PC-3 (cell line): ENCODE measurements around the gene PCDH20. TPM values are rescaled to one million over a fixed set of nuclear protein-coding genes. Genes with fewer than 3 reads are reported as not detected.

Source experiments
- ATAC-seq: fragments of 200-7000 bp; cut with Tn5 transposase; 2 replicates; pipeline ENCODE4 v1.9.1; 2020; ENCODE audit warnings: mild to moderate bottlenecking, moderate library complexity
- BruUV-seq: library from RNA; stranded (reverse); fragments of 400-500 nt; replicated peaks from 2 replicates; lab custom pipeline; 2021; lab: Mats Ljungman, UMichigan
- CTCF ChIA-PET: fragments of 300-600 bp; sonication (Branson Sonifier 250); formaldehyde crosslinking; loops from one replicate; lab custom pipeline; 2022; ENCODE audit warnings: antibody characterized with exemption; lab: Charles Lee
- POLR2A ChIA-PET: fragments of 300-600 bp; sonication (Branson Sonifier 250); formaldehyde crosslinking; loops from one replicate; lab custom pipeline; 2022; ENCODE audit warnings: antibody characterized with exemption; ENCODE audit not compliant: unreplicated experiment; lab: Charles Lee
- DNase-seq: peaks from one replicate; pipeline ENCODE4 v3.0.0-alpha.2; 2015
- H2AFZ ChIP-seq: fragments of 300-600 bp; sonication (generic); 2 replicates; pipeline ENCODE4 v1.6.0; 2016; ENCODE audit warnings: antibody characterized with exemption, low read length
- H3F3A ChIP-seq: fragments of 300-600 bp; sonication (generic); one replicate; pipeline ENCODE4 v1.6.0; 2017; ENCODE audit warnings: antibody characterized with exemption, low read length, control low read depth, mild to moderate bottlenecking; ENCODE audit not compliant: unreplicated experiment
- H3K27ac ChIP-seq: fragments of 300-600 bp; sonication (generic); 2 replicates; pipeline ENCODE4 v1.5.1; 2016; ENCODE audit warnings: mild to moderate bottlenecking, low read length
- H3K27me3 ChIP-seq: fragments of 300-600 bp; sonication (generic); 2 replicates; pipeline ENCODE4 v1.6.1; 2016; ENCODE audit warnings: low read length, mixed read lengths
- H3K36me3 ChIP-seq: fragments of 300-600 bp; sonication (generic); 2 replicates; pipeline ENCODE4 v1.6.1; 2016; ENCODE audit warnings: low read depth, mixed run types, low read length, mixed read lengths
- H3K4me1 ChIP-seq: fragments of 300-600 bp; sonication (generic); 2 replicates; pipeline ENCODE4 v1.5.1; 2016; ENCODE audit warnings: low read length; ENCODE audit not compliant: insufficient read depth
- H3K4me2 ChIP-seq: fragments of 300-600 bp; sonication (generic); 2 replicates; pipeline ENCODE4 v1.6.0; 2016; ENCODE audit warnings: low read length
- H3K4me3 ChIP-seq: fragments of 300-600 bp; sonication (generic); 2 replicates; pipeline ENCODE4 v1.5.1; 2016; ENCODE audit warnings: mild to moderate bottlenecking, low read length, mixed read lengths
- H3K79me2 ChIP-seq: fragments of 300-600 bp; sonication (generic); 2 replicates; pipeline ENCODE4 v1.6.1; 2017; ENCODE audit warnings: low read length, mixed read lengths
- H3K9ac ChIP-seq: fragments of 300-600 bp; sonication (generic); 2 replicates; pipeline ENCODE4 v1.6.0; 2016; ENCODE audit warnings: mild to moderate bottlenecking, low read length
- H3K9me2 ChIP-seq: fragments of 300-600 bp; sonication (generic); replicated peaks from 2 replicates; pipeline ENCODE4 v1.6.1; 2016; ENCODE audit warnings: mixed run types, low read length, mixed read lengths
- H3K9me3 ChIP-seq: fragments of 300-600 bp; sonication (generic); 2 replicates; pipeline ENCODE4 v1.6.1; 2016; ENCODE audit warnings: low read length, mixed read lengths
- H4K20me1 ChIP-seq: fragments of 300-600 bp; sonication (generic); 2 replicates; pipeline ENCODE4 v1.6.1; 2016; ENCODE audit warnings: low read length, mixed read lengths
- EZH2 ChIP-seq: fragments of 300-600 bp; sonication (generic); IDR thresholded peaks from one replicate; pipeline ENCODE4 v1.6.1; 2017; ENCODE audit warnings: antibody characterized with exemption, mild to moderate bottlenecking, low read length; ENCODE audit not compliant: unreplicated experiment
- EZH2phosphoT487 ChIP-seq: fragments of 300-600 bp; sonication (generic); IDR thresholded peaks from 2 replicates; pipeline ENCODE4 v1.6.1; 2018; ENCODE audit warnings: mild to moderate bottlenecking, antibody characterized with exemption, low read length, borderline replicate concordance
- intact Hi-C: fragments of 100-400 bp; cut with micrococcal nuclease; formaldehyde crosslinking; loops from 2 replicates; pipeline ENCODE4 v1.9.0; 2023
- total RNA-seq: library from RNA; depleted of rRNA; stranded (reverse); fragments of >200 nt; gene quantifications from 2 replicates; pipeline ENCODE4 v1.2.3, GENCODE V29; 2014
- TF ChIP-seq, protein P1 (sequence below): fragments of 300-600 bp; sonication (generic); conservative IDR thresholded peaks from 2 replicates; pipeline ENCODE4 v1.5.1; 2017; ENCODE audit warnings: antibody characterized with exemption, low read depth, mild to moderate bottlenecking, low read length

PCDH20 gene
- total RNA-seq, 1 experiment from 2014 or later = 0.62 TPM

DNA sequence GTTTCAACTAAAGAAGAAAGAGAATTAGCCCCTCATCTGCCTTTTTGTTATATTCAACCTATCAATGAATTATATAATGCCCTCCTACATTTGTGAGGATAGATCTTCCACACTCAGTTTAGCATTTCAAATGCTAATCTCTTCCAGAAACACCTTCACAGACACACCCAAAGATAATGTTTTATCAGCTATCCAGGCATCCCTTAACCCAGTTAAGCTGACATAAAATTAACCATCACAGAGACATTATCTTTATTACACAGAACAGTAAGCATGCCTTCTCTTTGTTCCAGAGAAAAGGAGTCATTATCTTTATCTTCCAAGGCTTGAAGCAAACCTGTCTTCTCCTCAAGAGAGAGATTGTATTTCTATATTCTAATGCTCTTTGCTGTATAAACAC, 53.1 kb downstream of the PCDH20 start:
- H4K20me1 ChIP-seq = no peaks in the 10 kb centered on the region
- TF ChIP-seq, protein P1, sequence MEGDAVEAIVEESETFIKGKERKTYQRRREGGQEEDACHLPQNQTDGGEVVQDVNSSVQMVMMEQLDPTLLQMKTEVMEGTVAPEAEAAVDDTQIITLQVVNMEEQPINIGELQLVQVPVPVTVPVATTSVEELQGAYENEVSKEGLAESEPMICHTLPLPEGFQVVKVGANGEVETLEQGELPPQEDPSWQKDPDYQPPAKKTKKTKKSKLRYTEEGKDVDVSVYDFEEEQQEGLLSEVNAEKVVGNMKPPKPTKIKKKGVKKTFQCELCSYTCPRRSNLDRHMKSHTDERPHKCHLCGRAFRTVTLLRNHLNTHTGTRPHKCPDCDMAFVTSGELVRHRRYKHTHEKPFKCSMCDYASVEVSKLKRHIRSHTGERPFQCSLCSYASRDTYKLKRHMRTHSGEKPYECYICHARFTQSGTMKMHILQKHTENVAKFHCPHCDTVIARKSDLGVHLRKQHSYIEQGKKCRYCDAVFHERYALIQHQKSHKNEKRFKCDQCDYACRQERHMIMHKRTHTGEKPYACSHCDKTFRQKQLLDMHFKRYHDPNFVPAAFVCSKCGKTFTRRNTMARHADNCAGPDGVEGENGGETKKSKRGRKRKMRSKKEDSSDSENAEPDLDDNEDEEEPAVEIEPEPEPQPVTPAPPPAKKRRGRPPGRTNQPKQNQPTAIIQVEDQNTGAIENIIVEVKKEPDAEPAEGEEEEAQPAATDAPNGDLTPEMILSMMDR = no peak
- TF ChIP-seq EZH2 (no peak), EZH2phosphoT487 (no peak)
- intact Hi-C loops = no loop called here

More for the DNA sequence above, 53.1 kb downstream of the PCDH20 start:
- no peaks in the 10 kb centered on the region for H3K9me3 ChIP-seq
- H3K9me2 ChIP-seq = no peaks in the 10 kb centered on the region
- no peak for ATAC-seq
- no peaks in the 10 kb centered on the region for H3K36me3 ChIP-seq
- H3K4me3 ChIP-seq = no peak overlapping the region
- POLR2A ChIA-PET = no interaction called here
- no peaks in the 10 kb centered on the region for H3K79me2 ChIP-seq
- no peak overlapping the region for H3K9ac ChIP-seq
- CTCF ChIA-PET = no interaction called here
- no peak overlapping the region for H2AFZ ChIP-seq
- BruUV-seq = no TSS peak
- no peak overlapping the region for H3K27ac ChIP-seq
- DNase-seq = no peak
- no peak overlapping the region for H3K4me2 ChIP-seq
- H3K27me3 ChIP-seq = no peaks in the 10 kb centered on the region
- H3K4me1 ChIP-seq = no peaks in the 10 kb centered on the region
- no peaks in the 10 kb centered on the region for H3F3A ChIP-seq
